ENCODE data around the gene TM9SF3. TPM values are rescaled to one million over a fixed set of nuclear protein-coding genes. Genes with fewer than 3 reads are reported as not detected.
A peak's percentile ranks its signal among the peaks of the same experiment; 100 is the strongest.
"Not testable (repeated sequence)": the region's sequence is repeated elsewhere in the genome, so short reads cannot be mapped to it uniquely, and the experiment has no call there.

The TM9SF3 gene
- total RNA-seq, 1 donor from 2014 or later, result 86.7 TPM

DNA sequence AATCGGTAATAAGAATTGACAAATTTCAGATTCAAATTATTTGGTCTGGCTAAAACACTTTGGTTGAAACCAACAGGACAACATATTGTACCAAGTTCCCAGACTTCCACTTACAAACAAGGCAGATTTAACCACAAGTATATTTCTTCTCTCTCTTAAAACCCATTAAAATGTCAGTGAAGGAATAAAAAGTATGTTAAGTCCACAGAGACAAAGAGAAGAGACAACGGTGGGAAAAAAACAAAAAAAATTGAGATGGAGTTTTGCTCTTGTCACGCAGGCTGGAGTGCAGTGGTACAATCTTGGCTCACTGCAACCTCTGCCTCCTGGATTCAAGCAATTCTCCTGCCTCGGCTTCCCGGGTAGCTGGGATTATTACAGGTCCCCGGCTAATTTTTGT lies 16.3 kb downstream of the TM9SF3 start:
- DNase-seq (ENCODE audit: low read depth in 2 of 2), result no peak

DNA sequence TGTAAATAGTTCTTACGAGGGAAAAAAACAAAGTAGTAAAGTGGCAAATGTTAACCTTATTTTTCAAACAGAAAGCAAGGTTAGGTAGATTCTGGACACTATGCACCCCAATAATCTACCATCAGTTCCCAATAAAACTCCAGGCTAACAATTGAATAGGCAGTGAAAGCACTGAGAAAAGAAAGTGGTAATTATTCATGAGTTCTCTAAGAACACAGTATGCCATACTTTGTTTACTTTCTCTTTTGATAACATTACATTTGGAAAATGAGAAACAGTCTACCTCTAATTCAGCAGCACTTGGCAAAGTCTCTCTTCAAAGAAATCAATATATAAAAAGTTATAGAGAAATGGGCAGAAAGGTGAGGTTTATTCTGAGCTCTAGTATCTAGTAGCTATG lies 18.4 kb downstream of the TM9SF3 start:
- no peak for DNase-seq (ENCODE audit: low read depth in 2 of 2)

DNA sequence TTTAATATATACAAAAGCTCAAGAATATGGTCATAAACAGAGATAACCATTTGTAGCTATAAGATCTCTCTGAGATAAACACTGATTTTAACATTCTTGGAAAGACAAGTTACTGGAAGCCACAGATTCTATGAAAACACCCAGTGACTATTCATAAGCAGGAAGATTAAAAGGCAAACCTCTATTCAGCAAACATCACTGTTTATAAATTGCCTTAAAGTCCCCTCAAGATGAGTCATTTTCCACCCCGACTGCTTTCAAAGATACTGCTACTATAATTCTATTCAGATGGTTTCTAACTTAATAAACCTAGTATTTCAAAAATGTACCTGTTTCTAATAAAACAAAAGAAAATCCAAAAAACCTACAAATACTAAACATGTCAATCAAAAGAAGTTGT lies 21.0 kb downstream of the TM9SF3 start:
- DNase-seq (ENCODE audit: low read depth in 2 of 2), result peak; percentile 13 to 71

- no peak for DNase-seq (ENCODE audit: low read depth in 2 of 2)
Measured at GRCh38 chr10:96560966-96561887, 25.6 kb downstream of the TM9SF3 start.

DNA sequence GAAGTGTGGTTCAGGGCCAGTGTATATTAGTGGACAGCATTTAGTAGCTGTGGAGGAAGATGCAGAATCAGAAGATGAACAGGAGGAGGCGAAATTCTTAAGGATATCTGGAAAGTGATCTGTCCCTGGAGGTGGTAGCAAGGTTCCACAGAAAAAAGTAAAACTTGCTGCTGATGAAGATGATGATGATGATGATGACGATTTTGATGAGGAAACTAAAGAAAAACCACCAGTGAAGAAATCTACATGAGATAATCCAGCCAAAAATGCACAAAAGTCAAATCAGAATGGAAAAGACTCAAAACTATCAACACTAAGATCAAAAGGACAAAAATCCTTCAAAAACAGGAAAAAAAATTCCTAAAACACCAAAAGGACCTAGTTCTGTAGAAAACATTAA lies 26.3 kb downstream of the TM9SF3 start:
- no peak for DNase-seq (ENCODE audit: low read depth in 2 of 2)

- DNase-seq (ENCODE audit: low read depth in 2 of 2), result peak; percentile 20 to 46
Measured at GRCh38 chr10:96556003-96556402, 30.8 kb downstream of the TM9SF3 start.

GRCh38 chr10:96555330-96555729 lies 31.5 kb downstream of the TM9SF3 start:
- DNase-seq (ENCODE audit: low read depth in 2 of 2), result no peak

DNA sequence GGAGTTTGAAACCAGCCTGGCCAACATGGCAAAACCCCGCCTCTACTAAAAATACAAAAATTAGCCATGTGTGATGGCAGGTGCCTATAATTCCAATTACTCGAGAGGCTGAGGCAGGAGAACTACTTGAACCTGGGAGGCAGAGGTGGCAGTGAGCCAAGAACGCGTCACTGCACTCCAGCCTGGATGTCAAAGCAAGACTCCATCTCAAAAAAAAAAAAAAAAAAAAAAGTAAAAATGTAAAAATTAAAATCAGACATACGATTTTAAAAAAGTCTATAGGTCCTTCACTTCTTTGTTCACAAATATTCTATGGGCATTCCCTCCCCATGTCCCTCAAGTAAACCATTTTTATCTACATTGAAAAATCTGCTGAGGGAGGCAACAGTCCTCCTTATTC lies 38.2 kb downstream of the TM9SF3 start:
- no peak for DNase-seq (ENCODE audit: low read depth in 2 of 2)

GRCh38 chr10:96545558-96545957 lies 41.3 kb downstream of the TM9SF3 start:
- DNase-seq (ENCODE audit: low read depth in 2 of 2), result not testable (repeated sequence)

DNA sequence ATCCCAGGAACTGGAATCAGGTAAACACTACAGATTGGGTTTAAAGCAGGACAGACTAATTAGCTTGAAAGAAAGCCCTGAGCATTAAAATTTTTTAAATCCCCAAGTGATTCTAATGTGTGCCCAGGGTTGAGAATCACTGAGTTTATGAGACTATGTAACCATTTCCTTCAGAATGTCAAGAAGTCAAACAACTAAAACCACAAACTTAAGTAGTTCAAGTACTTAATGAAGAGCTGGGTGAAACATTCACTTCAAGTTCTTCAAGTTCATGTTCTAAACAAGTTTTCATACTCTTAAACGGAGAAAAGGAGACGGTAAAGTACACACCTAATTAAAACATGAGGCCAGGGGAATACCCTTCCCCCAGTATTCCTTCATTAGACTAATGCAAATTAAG lies 44.9 kb downstream of the TM9SF3 start:
- DNase-seq (ENCODE audit: low read depth in 2 of 2), result peak in 1 of 2 donors; percentile 8

- no peak for DNase-seq (ENCODE audit: low read depth in 2 of 2)
Measured at GRCh38 chr10:96540240-96540639, 46.6 kb downstream of the TM9SF3 start.

GRCh38 chr10:96538683-96539082 lies 48.1 kb downstream of the TM9SF3 start:
- no peak for DNase-seq (ENCODE audit: low read depth in 2 of 2)

DNA sequence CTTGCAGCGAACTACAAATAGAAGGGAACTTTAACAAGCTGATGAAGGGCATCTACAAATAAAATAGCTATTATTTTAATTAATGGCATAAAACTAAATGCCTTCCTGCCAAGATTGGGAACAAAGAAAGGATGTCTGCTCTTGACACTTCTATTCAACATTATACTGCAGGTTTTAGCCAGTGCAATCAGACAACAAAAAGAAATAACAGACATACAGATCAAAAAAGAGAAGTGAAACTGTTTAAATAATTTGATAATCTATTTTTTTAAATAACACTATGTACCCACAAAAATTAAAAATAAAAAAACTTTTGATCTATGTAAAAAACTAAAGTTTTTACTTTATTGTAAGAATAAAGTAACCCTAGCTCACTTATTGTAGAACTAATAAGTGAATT lies 50.7 kb downstream of the TM9SF3 start:
- DNase-seq (ENCODE audit: low read depth in 2 of 2), result no peak

- peak; percentile 37 to 74 for DNase-seq (ENCODE audit: low read depth in 2 of 2)
Measured at GRCh38 chr10:96532523-96532922, 54.3 kb downstream of the TM9SF3 start.

DNA sequence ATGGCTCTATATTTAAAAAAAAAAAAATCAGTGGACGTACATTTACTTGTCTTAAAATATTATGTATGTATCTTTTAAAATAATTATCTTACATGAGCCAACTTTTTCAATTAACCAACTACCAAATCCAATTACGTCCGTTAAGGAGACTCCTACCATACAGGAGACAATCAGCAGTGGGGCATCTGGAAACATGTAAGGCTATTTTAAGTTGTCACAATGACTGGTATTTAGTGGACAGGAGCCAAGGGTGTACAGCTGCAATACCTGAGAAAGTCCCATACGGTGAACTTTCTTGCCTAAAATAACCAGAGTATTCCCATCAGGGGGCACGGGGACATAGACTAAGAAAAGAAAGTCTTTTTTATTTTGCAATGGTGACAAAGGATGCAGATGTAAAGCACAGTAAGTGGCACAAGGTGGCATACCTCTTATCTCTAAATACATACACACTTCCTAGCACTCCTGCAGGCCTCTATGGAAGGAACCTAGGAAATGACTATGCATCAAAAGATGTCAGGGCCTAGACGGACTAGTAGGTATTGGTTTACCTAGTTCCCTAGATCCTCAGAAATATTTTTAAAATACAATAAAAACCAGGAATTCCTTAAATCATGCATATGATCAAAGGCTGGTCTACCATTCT lies 57.1 kb downstream of the TM9SF3 start:
- DNase-seq (ENCODE audit: low read depth in 2 of 2), result no peak

- DNase-seq (ENCODE audit: low read depth in 2 of 2), result peak in 1 of 2 donors; percentile 13
Measured at GRCh38 chr10:96524741-96525140, 62.1 kb downstream of the TM9SF3 start.

DNA sequence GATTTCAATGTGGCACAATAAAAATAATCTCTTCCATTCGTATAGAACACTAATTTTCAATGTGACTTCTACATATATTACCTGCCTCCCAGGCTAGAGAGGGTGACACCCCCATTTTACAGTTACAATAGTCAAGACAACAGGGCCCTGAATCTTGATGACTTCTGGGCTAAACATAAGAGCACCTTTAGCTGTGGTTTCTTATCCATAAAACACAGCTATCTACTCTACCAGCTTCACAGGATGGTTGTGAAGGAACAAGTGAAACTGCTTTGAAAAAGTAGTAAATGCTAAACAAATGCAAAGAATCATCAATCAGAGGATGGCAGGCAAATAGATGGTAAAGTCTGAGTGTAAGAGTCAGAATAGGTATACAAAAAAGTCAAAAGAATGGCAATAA lies 69.5 kb downstream of the TM9SF3 start:
- DNase-seq (ENCODE audit: low read depth in 2 of 2), result no peak

GRCh38 chr10:96516337-96516736 lies 70.5 kb downstream of the TM9SF3 start:
- no peak for DNase-seq (ENCODE audit: low read depth in 2 of 2)

GRCh38 chr10:96513698-96514561 lies 72.9 kb downstream of the TM9SF3 start, which contains the start of gene TLL2:
TLL2 (minus strand) TSS chr10:96513926; CDS start chr10:96513685, 241 bp downstream.
- peak; percentile 91 to 92 for DNase-seq (ENCODE audit: low read depth in 2 of 2)

- DNase-seq (ENCODE audit: low read depth in 2 of 2), result no peak
Measured at GRCh38 chr10:96513305-96513697, 73.5 kb downstream of the TM9SF3 start.

DNA sequence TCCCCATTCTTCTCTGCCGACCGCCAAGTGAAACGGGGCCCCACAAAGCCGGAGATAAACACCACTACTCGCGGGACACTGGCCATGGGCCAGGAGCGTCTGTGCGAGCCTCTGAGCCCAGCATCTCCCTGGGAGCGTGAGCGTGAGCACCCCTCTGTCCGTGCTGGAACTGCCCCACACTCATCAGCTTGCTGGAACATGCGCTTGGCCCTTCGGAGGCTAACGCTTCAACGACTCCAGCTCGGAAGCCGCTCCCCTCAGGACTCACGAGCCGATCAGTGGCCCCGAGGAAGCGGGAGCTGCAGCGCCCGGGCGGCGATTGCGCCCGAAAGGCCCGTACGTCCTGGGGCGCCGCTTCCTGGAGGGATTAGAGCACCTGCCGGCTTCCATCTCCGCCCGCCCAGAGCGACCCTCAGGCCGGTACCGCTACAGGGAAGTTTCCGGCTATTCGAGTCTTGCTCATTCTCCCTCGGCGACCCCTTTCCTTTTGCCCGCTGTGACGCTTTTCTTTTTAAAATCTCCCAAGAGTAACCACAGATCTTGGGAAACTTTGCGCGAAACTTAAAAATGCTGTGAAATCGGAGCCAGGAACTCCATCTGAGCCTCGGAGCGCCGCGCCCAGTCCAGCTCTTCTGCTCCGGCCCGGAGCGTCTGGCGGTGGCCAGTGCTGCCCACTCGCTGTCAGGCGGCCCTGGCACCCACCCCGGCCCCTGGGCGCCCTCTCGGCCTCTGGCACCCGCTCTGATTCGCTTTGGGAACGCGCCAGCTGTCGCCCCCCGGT lies 74.1 kb downstream of the TM9SF3 start:
- DNase-seq (ENCODE audit: low read depth in 2 of 2), result peak; percentile 12 to 22
